LNCAP (cell line): Measurements from ENCODE around the gene MAP7D2.
A peak's percentile ranks its signal among the peaks of the same experiment; 100 is the strongest.

Experiments
- CTCF ChIP-seq: fragments of 450-650 bp; IDR thresholded peaks from 2 replicates; pipeline ENCODE4 v1.5.1; 2017; ENCODE audit warnings: mild to moderate bottlenecking

Gene MAP7D2

GRCh38 chrX:20091499-20091898 is 25.2 kb downstream of the MAP7D2 start:
- no peak for TF ChIP-seq CTCF

GRCh38 chrX:20089845-20090244 is 26.9 kb downstream of the MAP7D2 start:
- no peak for TF ChIP-seq CTCF

GRCh38 chrX:20080277-20080676 is 36.4 kb downstream of the MAP7D2 start:
- no peak for TF ChIP-seq CTCF

GRCh38 chrX:20071511-20072079 is 45.1 kb downstream of the MAP7D2 start:
- no peak for TF ChIP-seq CTCF

GRCh38 chrX:20067709-20068561 is 48.8 kb downstream of the MAP7D2 start:
- TF ChIP-seq CTCF = no peak

GRCh38 chrX:20066968-20067708 is 49.6 kb downstream of the MAP7D2 start:
- TF ChIP-seq CTCF = peak; percentile 56

GRCh38 chrX:20063716-20064351 is 52.9 kb downstream of the MAP7D2 start:
- TF ChIP-seq CTCF = 0 out of 2 replicates have a peak, but pooled peaks have one; percentile 12
